ENCODE results near the gene DNAH9. TPM values are rescaled to one million over a fixed set of nuclear protein-coding genes. Genes with fewer than 3 reads are reported as not detected.
A peak's percentile ranks its signal among the peaks of the same experiment; 100 is the strongest.
"Not testable (repeated sequence)": the region's sequence is repeated elsewhere in the genome, so short reads cannot be mapped to it uniquely, and the experiment has no call there.

DNAH9 gene
- total RNA-seq, 1 donor from 2014 or later = under 0.01 TPM

- H3K27me3 ChIP-seq (ENCODE audit: control insufficient read depth, insufficient read depth, low read length) = no peaks in the 10 kb centered on the region
- FAIRE-seq (peak; percentile 85), DNase-seq (ENCODE audit: low read depth) (peak; percentile 58)
- no peak for TF ChIP-seq CTCF (IDR thresholded peaks at IDR 0.05; ENCODE audit: insufficient read depth, low read length, severe bottlenecking)
- no peaks in the 10 kb centered on the region for H3K36me3 ChIP-seq (ENCODE audit: control insufficient read depth, insufficient read depth, low read length)
- no peak overlapping the region for H3K4me3 ChIP-seq (ENCODE audit: low read depth, low read length)
Measured at GRCh38 chr17:11950771-11951519, 352.7 kb downstream of the DNAH9 start.

- Histone ChIP-seq H3K36me3 (ENCODE audit: control insufficient read depth, insufficient read depth, low read length) (no peaks in the 10 kb centered on the region), H3K4me3 (ENCODE audit: low read depth, low read length) (no peak overlapping the region), H3K27me3 (ENCODE audit: control insufficient read depth, insufficient read depth, low read length) (no peaks in the 10 kb centered on the region)
- DNase-seq (ENCODE audit: low read depth) (no peak), FAIRE-seq (no peak)
- TF ChIP-seq CTCF (IDR thresholded peaks at IDR 0.05; ENCODE audit: insufficient read depth, low read length, severe bottlenecking) = no peak
Measured at GRCh38 chr17:11952610-11953009, 354.3 kb downstream of the DNAH9 start.

- DNase-seq (ENCODE audit: low read depth) = no peak
- FAIRE-seq = no peak
- TF ChIP-seq CTCF (IDR thresholded peaks at IDR 0.05; ENCODE audit: insufficient read depth, low read length, severe bottlenecking) = no peak
- H3K36me3 ChIP-seq (ENCODE audit: control insufficient read depth, insufficient read depth, low read length) = no peaks in the 10 kb centered on the region
- no peaks in the 10 kb centered on the region for H3K27me3 ChIP-seq (ENCODE audit: control insufficient read depth, insufficient read depth, low read length)
- no peak overlapping the region for H3K4me3 ChIP-seq (ENCODE audit: low read depth, low read length)
Measured at GRCh38 chr17:11953924-11954323, 355.7 kb downstream of the DNAH9 start.

GRCh38 chr17:11954936-11955335, 356.7 kb downstream of the DNAH9 start:
- Histone ChIP-seq H3K4me3 (ENCODE audit: low read depth, low read length) (no peak overlapping the region), H3K36me3 (ENCODE audit: control insufficient read depth, insufficient read depth, low read length) (no peaks in the 10 kb centered on the region), H3K27me3 (ENCODE audit: control insufficient read depth, insufficient read depth, low read length) (no peaks in the 10 kb centered on the region)
- DNase-seq (ENCODE audit: low read depth) = peak; percentile 71
- FAIRE-seq = no peak
- TF ChIP-seq CTCF (IDR thresholded peaks at IDR 0.05; ENCODE audit: insufficient read depth, low read length, severe bottlenecking) = no peak

- Histone ChIP-seq H3K4me3 (ENCODE audit: low read depth, low read length) (no peak overlapping the region), H3K36me3 (ENCODE audit: control insufficient read depth, insufficient read depth, low read length) (no peaks in the 10 kb centered on the region), H3K27me3 (ENCODE audit: control insufficient read depth, insufficient read depth, low read length) (no peaks in the 10 kb centered on the region)
- DNase-seq (ENCODE audit: low read depth) (peak; percentile 73), FAIRE-seq (no peak)
- no peak for TF ChIP-seq CTCF (IDR thresholded peaks at IDR 0.05; ENCODE audit: insufficient read depth, low read length, severe bottlenecking)
Measured at GRCh38 chr17:11969565-11969964, 371.3 kb downstream of the DNAH9 start.

- not testable (repeated sequence) for H3K36me3 ChIP-seq (ENCODE audit: control insufficient read depth, insufficient read depth, low read length); H3K4me3 ChIP-seq (ENCODE audit: low read depth, low read length); H3K27me3 ChIP-seq (ENCODE audit: control insufficient read depth, insufficient read depth, low read length); FAIRE-seq; DNase-seq (ENCODE audit: low read depth)
Measured at GRCh38 chr17:11972741-11973140, 374.5 kb downstream of the DNAH9 start.

Data from bronchial epithelial cell (primary cell).